GM23248 (cell line): ENCODE results near the gene TMEM9B. TPM values are rescaled to one million over a fixed set of nuclear protein-coding genes. Genes with fewer than 3 reads are reported as not detected.

Experiments used
- DNase-seq: peaks from one replicate; pipeline ENCODE4 v3.0.0-alpha.2; 2015
- H2AFZ ChIP-seq: fragments of 200-600 bp; sonication (generic); 2 replicates; pipeline ENCODE4 v1.6.1; 2016; ENCODE audit warnings: antibody characterized with exemption
- H3F3A ChIP-seq: fragments of 200-600 bp; sonication (generic); 2 replicates; pipeline ENCODE4 v1.6.1; 2016; ENCODE audit warnings: mild to moderate bottlenecking, antibody characterized with exemption, mixed run types; ENCODE audit not compliant: insufficient read depth
- H3K27ac ChIP-seq: fragments of 200-600 bp; sonication (generic); 2 replicates; pipeline ENCODE4 v1.5.1; 2016; ENCODE audit warnings: mild to moderate bottlenecking
- H3K27me3 ChIP-seq: fragments of 200-600 bp; sonication (generic); replicated peaks from 2 replicates; pipeline ENCODE4 v1.6.1; 2016; ENCODE audit warnings: mild to moderate bottlenecking; ENCODE audit not compliant: insufficient read depth
- H3K36me3 ChIP-seq: fragments of 200-600 bp; sonication (generic); 2 replicates; pipeline ENCODE4 v1.6.1; 2016; ENCODE audit warnings: low read depth, mild to moderate bottlenecking
- H3K4me1 ChIP-seq: fragments of 200-600 bp; sonication (generic); 2 replicates; pipeline ENCODE4 v1.6.1; 2016; ENCODE audit warnings: mild to moderate bottlenecking; ENCODE audit not compliant: insufficient read depth
- H3K4me2 ChIP-seq: fragments of 200-600 bp; sonication (generic); one replicate; pipeline ENCODE4 v1.6.1; 2016; ENCODE audit warnings: mild to moderate bottlenecking; ENCODE audit not compliant: unreplicated experiment
- H3K4me3 ChIP-seq: fragments of 200-600 bp; sonication (generic); 2 replicates; pipeline ENCODE4 v1.5.1; 2016; ENCODE audit warnings: mild to moderate bottlenecking
- H3K79me2 ChIP-seq: fragments of 200-600 bp; sonication (generic); 2 replicates; pipeline ENCODE4 v1.6.1; 2016; ENCODE audit warnings: mild to moderate bottlenecking; ENCODE audit not compliant: insufficient read depth
- H3K9ac ChIP-seq: fragments of 200-600 bp; sonication (generic); 2 replicates; pipeline ENCODE4 v1.6.1; 2016; ENCODE audit warnings: mild to moderate bottlenecking
- H3K9me2 ChIP-seq: fragments of 200-600 bp; sonication (generic); 2 replicates; pipeline ENCODE4 v1.6.1; 2016; ENCODE audit warnings: mixed run types, mild to moderate bottlenecking, moderate library complexity; ENCODE audit not compliant: insufficient read depth
- H3K9me3 ChIP-seq: fragments of 200-600 bp; sonication (generic); one replicate; pipeline ENCODE4 v1.6.1; 2017; ENCODE audit warnings: low read depth
- H4K20me1 ChIP-seq: fragments of 200-600 bp; sonication (generic); 2 replicates; pipeline ENCODE4 v1.6.0; 2016; ENCODE audit not compliant: insufficient read depth
- EZH2 ChIP-seq: fragments of 200-600 bp; sonication (generic); IDR thresholded peaks from 2 replicates; pipeline ENCODE4 v1.6.1; 2018; ENCODE audit warnings: antibody characterized with exemption, mild to moderate bottlenecking; ENCODE audit not compliant: insufficient read depth, poor library complexity, severe bottlenecking
- EZH2phosphoT487 ChIP-seq: fragments of 200-600 bp; sonication (generic); IDR thresholded peaks from 2 replicates; pipeline ENCODE4 v1.6.1; 2018; ENCODE audit warnings: antibody characterized with exemption, moderate library complexity, mild to moderate bottlenecking, low read depth; ENCODE audit not compliant: insufficient read depth
- WGBS, 2 experiments: methylation state at CpG; one replicate each; pipeline ENCODE4 v1.1.6; 2015 to 2017; ENCODE audit warnings: low lambda C conversion rate in 2 of 2, low coverage in 1 of 2; ENCODE audit errors: missing lambda C conversion rate in 2 of 2; 5-methylcytosine and 5-hydroxymethylcytosine counted together
- in situ Hi-C: fragments of 300-500 bp; cut with MboI; formaldehyde crosslinking; loops from 2 replicates; pipeline ENCODE4 v1.15.0; 2020
- polyA plus RNA-seq: library from polyadenylated mRNA; unstranded; fragments of >200 nt; fragmentation: Nextera tagmentation; extraction: Ambion mirVana; gene quantifications from 2 replicates; pipeline ENCODE4 v1.2.1, GENCODE V29; 2016
- total RNA-seq: library from RNA; depleted of rRNA; stranded (reverse); fragments of >200 nt; shearing (Covaris generic); gene quantifications from 2 replicates; pipeline ENCODE4 v1.2.3, GENCODE V29; 2014

The TMEM9B gene
- total and polyA plus RNA-seq, 2 experiments from 2014 or later = 83.4 to 99.6 TPM

- H3K9me2 ChIP-seq = no peaks in the 10 kb centered on the region
- in situ Hi-C loops = loop anchor here (25.0 kb wide), 1 partner anchor 726 kb away; no protein-coding TSS in a partner anchor
- peak overlapping the region; percentile 91 for H3K4me2 ChIP-seq
- H2AFZ ChIP-seq = no peak overlapping the region
- no peaks in the 10 kb centered on the region for H3K27me3 ChIP-seq
- peak; percentile 17 for DNase-seq
- H3K9me3 ChIP-seq = no peaks in the 10 kb centered on the region
- no peaks in the 10 kb centered on the region for H4K20me1 ChIP-seq
- TF ChIP-seq EZH2phosphoT487 = no peak
- H3K9ac ChIP-seq = peak overlapping the region; percentile 90
- H3K36me3 ChIP-seq = no peaks in the 10 kb centered on the region
- H3K4me1 ChIP-seq = peaks cover 16% of the 10 kb centered on the region
- H3K79me2 ChIP-seq = peaks cover 61% of the 10 kb centered on the region
- peaks cover 18% of the 10 kb centered on the region for H3F3A ChIP-seq
- no peak overlapping the region for H3K27ac ChIP-seq
- 23% methylated on average over 2 of the region's 2 CpGs for WGBS, 2 experiments
- peak overlapping the region; percentile 81 for H3K4me3 ChIP-seq
These were observed 1.4 kb downstream of the TMEM9B start for GRCh38 chr11:8962841-8963240.

- H3K9me2 ChIP-seq = no peaks in the 10 kb centered on the region
- no peaks in the 10 kb centered on the region for H3K36me3 ChIP-seq
- H3K4me1 ChIP-seq = peaks cover 16% of the 10 kb centered on the region
- in situ Hi-C loops = loop anchor here (25.0 kb wide), 1 partner anchor 724 kb away; no protein-coding TSS in a partner anchor
- no peak overlapping the region for H3K4me3 ChIP-seq
- H3K27ac ChIP-seq = no peak overlapping the region
- TF ChIP-seq EZH2 = no peak
- no peak for TF ChIP-seq EZH2phosphoT487
- WGBS, 2 experiments = 33 to 36% methylated on average over 2 of the region's 2 CpGs
- H4K20me1 ChIP-seq = no peaks in the 10 kb centered on the region
- no peaks in the 10 kb centered on the region for H3K9me3 ChIP-seq
- peaks cover 75% of the 10 kb centered on the region for H3K79me2 ChIP-seq
- DNase-seq = no peak
- peaks cover 18% of the 10 kb centered on the region for H3F3A ChIP-seq
- no peak overlapping the region for H3K4me2 ChIP-seq
- no peak overlapping the region for H2AFZ ChIP-seq
- no peaks in the 10 kb centered on the region for H3K27me3 ChIP-seq
- no peak overlapping the region; the same call in 1 of the 2 replicates for H3K9ac ChIP-seq
These were observed 2.8 kb downstream of the TMEM9B start for GRCh38 chr11:8961401-8961800.

GRCh38 chr11:8959546-8960166, 4.6 kb downstream of the TMEM9B start:
- Histone ChIP-seq H3K4me1 (peaks cover 16% of the 10 kb centered on the region), H3K36me3 (no peaks in the 10 kb centered on the region), H3K9me2 (no peaks in the 10 kb centered on the region), H3K27ac (peak overlapping the region; percentile 14; the same call in 1 of the 2 replicates), H3K4me2 (peak overlapping the region; percentile 60), H3K79me2 (peaks cover 85% of the 10 kb centered on the region), H3K9ac (peak overlapping the region; percentile 39), H2AFZ (no peak overlapping the region), H3K9me3 (no peaks in the 10 kb centered on the region), H4K20me1 (no peaks in the 10 kb centered on the region), H3K27me3 (no peaks in the 10 kb centered on the region), H3F3A (0 out of 2 replicates have a peak, but pooled peaks cover 13% of the 10 kb centered on the region), H3K4me3 (peak overlapping the region; percentile 10; the same call in 1 of the 2 replicates)
- TF ChIP-seq EZH2phosphoT487 (no peak), EZH2 (no peak)
- in situ Hi-C loops = loop anchor here (25.0 kb wide), 1 partner anchor 722 kb away; no protein-coding TSS in a partner anchor
- WGBS, 2 experiments = 0 to 4% methylated on average over 2 of the region's 2 CpGs
- DNase-seq = peak; percentile 87

GRCh38 chr11:8956860-8957259, 7.4 kb downstream of the TMEM9B start:
- H3K27me3 ChIP-seq = no peaks in the 10 kb centered on the region

More at GRCh38 chr11:8956860-8957259, 7.4 kb downstream of the TMEM9B start:
- Histone ChIP-seq H3K36me3 (peaks cover 17% of the 10 kb centered on the region; the same call in 1 of the 2 replicates), H3K27ac (no peak overlapping the region), H3K9me2 (no peaks in the 10 kb centered on the region), H2AFZ (no peak overlapping the region), H3F3A (0 out of 2 replicates have a peak, but pooled peaks cover 4% of the 10 kb centered on the region), H4K20me1 (no peaks in the 10 kb centered on the region), H3K9ac (no peak overlapping the region), H3K79me2 (peaks cover 61% of the 10 kb centered on the region), H3K4me1 (peaks cover 4% of the 10 kb centered on the region; the same call in 1 of the 2 replicates), H3K4me3 (no peak overlapping the region), H3K9me3 (no peaks in the 10 kb centered on the region), H3K4me2 (no peak overlapping the region)
- 95 to 97% methylated on average over 4 of the region's 4 CpGs for WGBS, 2 experiments
- in situ Hi-C loops = loop anchor here (25.0 kb wide), 1 partner anchor 720 kb away; no protein-coding TSS in a partner anchor
- DNase-seq = no peak
- no peak for TF ChIP-seq EZH2phosphoT487
